ENCODE data around the gene C3orf18. TPM values are rescaled to one million over a fixed set of nuclear protein-coding genes. Genes with fewer than 3 reads are reported as not detected.
A peak's percentile ranks its signal among the peaks of the same experiment; 100 is the strongest.
"Not testable (repeated sequence)": the region's sequence is repeated elsewhere in the genome, so short reads cannot be mapped to it uniquely, and the experiment has no call there.

The C3orf18 gene
- total RNA-seq, 1 donor from 2014 or later, result 18.6 TPM

- no peak for DNase-seq (ENCODE audit: low read depth)
These were observed 42.2 kb downstream of the C3orf18 start for GRCh38 chr3:50525191-50525910.

DNA sequence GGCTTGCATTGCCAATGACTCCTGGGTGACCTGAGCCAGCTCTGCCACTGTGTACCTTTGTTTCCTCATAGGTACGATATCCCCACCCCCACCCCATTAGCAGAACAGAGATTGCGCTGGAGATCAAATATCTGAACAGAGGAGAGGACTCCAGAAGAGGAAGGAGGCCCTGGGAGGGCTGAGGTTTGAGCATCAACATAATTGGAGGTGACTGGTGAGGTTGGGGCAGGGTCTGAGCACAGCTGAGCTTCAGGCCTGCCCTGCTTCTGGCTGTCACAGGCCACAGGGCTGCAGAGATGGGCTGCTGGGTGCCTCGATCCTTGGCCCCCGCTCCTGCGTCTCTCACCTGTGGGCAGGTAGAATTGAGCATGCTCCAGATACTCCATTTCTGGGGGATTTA is 42.8 kb downstream of the C3orf18 start:
- no peak for DNase-seq (ENCODE audit: low read depth)

DNA sequence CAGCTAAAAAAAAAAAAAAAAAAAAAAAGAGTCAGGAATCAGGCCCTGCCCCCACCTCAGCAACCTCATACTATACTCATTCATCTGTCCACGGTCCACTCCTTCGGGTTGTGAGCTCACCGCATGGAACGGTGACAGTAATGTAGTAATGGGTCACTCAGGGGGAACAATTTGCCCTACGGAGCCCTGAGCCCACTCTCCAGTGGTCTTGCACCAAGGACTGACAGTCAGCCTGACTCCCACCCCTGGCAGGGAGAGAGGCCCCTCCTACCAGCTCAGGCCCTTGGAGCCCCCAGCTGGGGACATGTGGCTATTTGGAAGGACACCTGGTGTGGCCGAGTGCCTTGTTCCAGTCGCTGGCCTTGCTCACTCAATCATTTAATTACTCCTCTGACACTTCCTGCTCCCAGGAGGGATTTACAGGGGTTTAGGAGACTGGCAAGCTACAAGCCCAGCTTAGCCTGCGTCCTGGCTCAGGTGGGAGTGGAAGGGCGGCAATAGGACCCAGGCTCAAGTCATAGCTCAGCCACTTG is 44.2 kb downstream of the C3orf18 start:
- no peak for DNase-seq (ENCODE audit: low read depth)

DNA sequence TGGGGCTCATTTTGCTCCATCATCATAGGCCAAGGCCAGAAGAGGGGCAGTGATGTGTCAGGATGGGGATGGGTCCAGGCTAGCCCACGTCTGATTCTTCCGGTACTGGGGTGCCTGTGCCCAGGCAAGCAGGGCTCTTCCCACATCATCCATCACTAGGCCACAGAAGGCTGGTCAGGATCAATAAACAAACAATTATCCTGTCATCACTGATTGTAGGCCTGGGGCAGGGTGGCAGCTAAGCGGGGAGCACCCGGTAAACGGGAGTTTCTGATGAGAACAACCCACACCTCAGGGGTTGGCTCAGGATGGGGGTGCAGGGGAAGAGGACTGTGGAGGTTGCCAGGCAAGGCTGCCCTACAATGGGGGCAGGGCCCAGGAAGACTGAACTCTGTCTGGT is 46.0 kb downstream of the C3orf18 start:
- DNase-seq (ENCODE audit: low read depth), result no peak

GRCh38 chr3:50520849-50521248 is 46.7 kb downstream of the C3orf18 start:
- peak; percentile 22 for DNase-seq (ENCODE audit: low read depth)

GRCh38 chr3:50519471-50520089 is 48.0 kb downstream of the C3orf18 start:
- DNase-seq (ENCODE audit: low read depth), result peak; percentile 37

DNA sequence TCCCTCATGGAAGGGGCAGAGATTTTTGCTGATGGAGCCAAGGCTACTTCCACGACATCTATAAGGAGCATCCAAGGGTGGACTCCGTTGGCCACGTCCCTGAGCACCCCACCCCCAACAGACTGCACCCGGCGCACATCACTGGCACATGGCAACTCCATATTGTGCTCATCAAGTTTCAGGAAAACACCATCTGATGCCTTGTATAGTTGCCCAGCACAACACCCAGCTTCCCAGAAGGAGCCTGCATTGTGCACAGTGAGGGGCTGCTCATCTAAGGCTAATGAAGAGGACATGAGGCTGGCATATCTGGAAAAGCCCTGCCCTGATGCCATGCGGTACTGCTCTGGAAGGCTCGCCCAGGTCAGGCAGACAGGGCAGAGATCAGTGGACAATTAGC is 49.1 kb downstream of the C3orf18 start:
- DNase-seq (ENCODE audit: low read depth), result no peak

GRCh38 chr3:50517721-50518206 is 49.8 kb downstream of the C3orf18 start:
- DNase-seq (ENCODE audit: low read depth), result no peak

DNA sequence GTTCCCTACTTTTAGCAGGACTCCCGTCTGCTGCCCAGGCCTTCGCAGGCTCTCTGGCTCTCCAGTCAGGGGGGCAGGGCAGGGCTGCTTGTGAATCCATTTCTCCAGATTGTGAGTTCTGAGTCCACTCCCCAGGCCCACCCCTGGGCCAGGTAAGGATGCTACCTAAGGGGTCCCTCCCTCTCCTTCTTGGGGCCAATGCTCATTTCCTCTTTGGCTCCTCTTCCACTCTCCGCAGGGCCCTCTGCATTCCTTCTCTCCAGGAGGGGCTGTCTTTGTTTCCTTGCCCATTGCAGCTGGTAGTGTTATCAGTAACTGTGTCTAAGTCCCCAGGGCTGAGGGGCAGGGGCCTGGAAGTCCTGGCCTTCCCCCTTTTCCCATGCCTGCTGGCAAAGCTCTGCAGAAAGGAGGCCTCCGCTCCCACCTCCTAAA is 51.1 kb downstream of the C3orf18 start:
- no peak for DNase-seq (ENCODE audit: low read depth)

- DNase-seq (ENCODE audit: low read depth), result peak; percentile 57
These were observed 51.7 kb downstream of the C3orf18 start for GRCh38 chr3:50515565-50516439.

- DNase-seq (ENCODE audit: low read depth), result not testable (repeated sequence)
These were observed 54.6 kb downstream of the C3orf18 start for GRCh38 chr3:50512908-50513307.

DNA sequence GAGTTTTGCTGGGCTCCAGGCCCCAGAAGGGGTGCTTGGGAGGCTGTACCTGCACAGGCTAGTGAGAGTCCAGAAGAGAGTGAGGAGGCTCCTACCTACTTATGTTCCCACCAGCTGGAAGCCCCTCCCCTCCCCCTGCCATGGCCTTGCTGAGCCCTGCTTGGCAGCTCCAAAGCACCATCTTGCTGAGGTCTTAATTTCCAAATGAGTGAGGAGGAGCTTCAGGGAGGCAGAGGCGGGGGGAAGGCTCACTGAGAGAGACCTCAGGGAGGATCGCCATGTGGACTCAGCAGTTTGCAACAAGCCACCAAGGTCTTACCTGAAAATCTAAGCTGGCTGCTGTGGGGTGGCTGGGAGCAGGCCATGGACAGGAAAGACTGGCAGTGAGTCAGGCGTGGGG is 55.4 kb downstream of the C3orf18 start:
- no peak for DNase-seq (ENCODE audit: low read depth)

- no peak for DNase-seq (ENCODE audit: low read depth)
These were observed 57.2 kb downstream of the C3orf18 start for GRCh38 chr3:50510325-50510724.

DNA sequence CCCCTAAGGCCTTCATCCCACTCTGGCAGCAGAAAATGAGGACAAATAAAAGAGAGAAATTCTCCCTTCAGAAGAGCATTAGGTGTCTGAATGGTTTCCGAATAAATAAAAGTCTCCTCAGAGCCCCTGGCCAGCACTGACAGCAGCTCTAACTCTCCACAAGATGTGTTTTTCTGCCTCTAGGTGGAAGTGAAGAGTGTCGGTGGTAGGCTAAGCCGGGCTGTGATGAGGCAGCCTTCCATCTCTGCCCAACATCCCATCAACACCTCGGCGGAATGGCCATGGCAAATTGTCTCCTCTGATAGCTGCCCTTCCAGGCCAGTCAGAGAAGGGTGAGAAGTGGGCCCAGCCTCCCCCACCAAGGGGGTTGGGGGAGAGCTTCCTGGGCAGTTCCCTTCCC is 57.8 kb downstream of the C3orf18 start:
- no peak for DNase-seq (ENCODE audit: low read depth)

DNA sequence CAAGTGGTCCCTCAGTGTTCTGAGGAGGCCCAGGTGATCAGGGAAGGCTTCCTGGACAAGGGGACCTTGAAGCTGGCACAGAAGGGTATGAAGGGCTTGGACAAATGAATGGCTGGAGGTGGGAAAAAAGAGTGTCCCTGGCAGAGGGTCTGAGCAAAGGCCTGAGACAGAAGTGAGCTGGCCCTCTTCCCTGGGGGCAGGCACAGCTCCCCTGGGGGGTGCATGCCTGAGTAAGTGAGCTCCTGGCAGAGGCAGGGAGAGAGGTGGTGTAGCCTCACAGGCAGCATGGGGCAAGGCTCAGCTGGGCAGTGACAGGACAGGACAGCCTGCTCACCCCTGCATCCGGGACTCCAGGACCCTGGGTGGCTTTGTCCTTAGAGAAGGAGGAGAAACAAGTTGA is 58.7 kb downstream of the C3orf18 start:
- no peak for DNase-seq (ENCODE audit: low read depth)

Other genes with a start within 250 kb of the C3orf18 start
- gene HYAL2, start 245.0 kb downstream of the C3orf18 start, total RNA-seq, result 81.0 and 91.1 TPM in 2 replicates
- gene TUSC2, start 239.5 kb downstream of the C3orf18 start, total RNA-seq, result 32.9 and 39.7 TPM in 2 replicates
- 9.0 and 16.2 TPM in 2 replicates for gene RASSF1, start 226.9 kb downstream of the C3orf18 start, total RNA-seq
- gene ZMYND10, start 222.0 kb downstream of the C3orf18 start, total RNA-seq, result 0.19 and 0.47 TPM in 2 replicates
- 24.6 and 27.6 TPM in 2 replicates for gene NPRL2, start 217.0 kb downstream of the C3orf18 start, total RNA-seq
- gene CYB561D2, start 216.9 kb downstream of the C3orf18 start, total RNA-seq, result 16.7 and 25.2 TPM in 2 replicates
- 61.7 and 69.0 TPM in 2 replicates for gene TMEM115, start 208.2 kb downstream of the C3orf18 start, total RNA-seq
- not detected in 2 replicates for gene CACNA2D2, start 64.1 kb downstream of the C3orf18 start, total RNA-seq
- gene HEMK1, start 1.8 kb upstream of the C3orf18 start, total RNA-seq, result 6.2 and 9.7 TPM in 2 replicates
- 0.10 and 0.35 TPM in 2 replicates for gene CISH, start 44.0 kb upstream of the C3orf18 start, total RNA-seq
- gene MAPKAPK3, start 49.4 kb upstream of the C3orf18 start, total RNA-seq, result 91.0 and 92.3 TPM in 2 replicates
- 1.3 and 1.4 TPM in 2 replicates for gene DOCK3, start 107.2 kb upstream of the C3orf18 start, total RNA-seq